B cell (primary cell): ENCODE data around the gene ZNF518B. TPM values are rescaled to one million over a fixed set of nuclear protein-coding genes. Genes with fewer than 3 reads are reported as not detected.

Source experiments
- ATAC-seq: fragments of 200-7000 bp; cut with Tn5 transposase; one replicate; pipeline ENCODE4 v1.10.0; 2021; ENCODE audit warnings: low read depth, mild to moderate bottlenecking, moderate number of reproducible peaks, moderate library complexity
- CTCF ChIA-PET: fragments of 350-600 bp; sonication (Branson Sonifier 250); formaldehyde crosslinking; loops from one replicate; lab custom pipeline; 2021; ENCODE audit warnings: antibody characterized with exemption, inconsistent platforms; lab: Charles Lee
- POLR2A ChIA-PET: fragments of 350-600 bp; sonication (Branson Sonifier 250); formaldehyde crosslinking; loops from one replicate; lab custom pipeline; 2021; ENCODE audit warnings: antibody characterized with exemption; lab: Charles Lee
- DNase-seq: peaks from one replicate; pipeline ENCODE4 v3.0.0; 2013
- H2AFZ ChIP-seq: 2 replicates; pipeline ENCODE4 v1.6.1; 2012; ENCODE audit warnings: mild to moderate bottlenecking, low read depth, low read length; ENCODE audit not compliant: insufficient read depth, poor library complexity, severe bottlenecking
- H3K27ac ChIP-seq, 2 donors: 1 replicate in 1 of 2; 2 replicates in 1 of 2; pipeline ENCODE4 v1.5.1; 2012 to 2013; ENCODE audit warnings: low read length in 2 of 2, mild to moderate bottlenecking in 2 of 2, moderate library complexity in 1 of 2
- H3K27me3 ChIP-seq, 4 experiments: fragments of 200-600 bp in 1 of 4; sonication (generic) in 1 of 4; replicated peaks in 1 of 4; 1 replicate in 2 of 4; 2 replicates in 2 of 4; pipeline versions ENCODE4 v1.6.1 to v1.7.0; 2013 to 2016; ENCODE audit warnings: low read length in 3 of 4, mild to moderate bottlenecking in 2 of 4, mixed read lengths in 1 of 4, moderate library complexity in 1 of 4; ENCODE audit not compliant: insufficient read depth in 4 of 4, control insufficient read depth in 3 of 4; ENCODE audit errors: control extremely low read depth in 1 of 4
- H3K36me3 ChIP-seq, 2 experiments: replicated peaks in 1 of 2; 1 replicate in 1 of 2; 2 replicates in 1 of 2; pipeline versions ENCODE4 v1.6.1 to v1.7.1; 2013; ENCODE audit warnings: low read length in 1 of 2; ENCODE audit not compliant: insufficient read depth in 2 of 2, control insufficient read depth in 1 of 2; ENCODE audit errors: control extremely low read depth in 1 of 2, extremely low read depth in 1 of 2
- H3K4me1 ChIP-seq, 2 donors: fragments of 200-600 bp in 1 of 2; sonication (generic) in 1 of 2; 1 replicate in 1 of 2; 2 replicates in 1 of 2; pipeline versions ENCODE4 v1.5.1 to v1.6.1; 2013 to 2017; ENCODE audit warnings: low read length in 2 of 2; ENCODE audit not compliant: control insufficient read depth in 2 of 2, insufficient read depth in 2 of 2
- H3K4me2 ChIP-seq: replicated peaks from 2 replicates; pipeline ENCODE3; 2012; ENCODE audit warnings: mild to moderate bottlenecking, low read depth, low read length; ENCODE audit not compliant: poor library complexity, severe bottlenecking
- H3K4me3 ChIP-seq, 5 experiments: fragments of 200-600 bp in 1 of 5; sonication (generic) in 1 of 5; 1 replicate in 3 of 5; 2 replicates in 2 of 5; pipeline versions ENCODE4 v1.5.1 to v1.7.0; 2011 to 2016; ENCODE audit warnings: low read length in 4 of 5, mild to moderate bottlenecking in 4 of 5, low read depth in 2 of 5, control low read depth in 1 of 5, moderate library complexity in 1 of 5; ENCODE audit not compliant: insufficient read depth in 1 of 5; ENCODE audit errors: control extremely low read depth in 1 of 5, extremely low read depth in 1 of 5
- H3K79me2 ChIP-seq: fragments of 200-600 bp; sonication (generic); one replicate; pipeline ENCODE4 v1.6.0; 2016; ENCODE audit warnings: low read length; ENCODE audit not compliant: control insufficient read depth, insufficient read depth
- H3K9ac ChIP-seq: fragments of 200-600 bp; sonication (generic); 2 replicates; pipeline ENCODE4 v1.6.1; 2017; ENCODE audit warnings: mild to moderate bottlenecking, low read length, moderate library complexity
- H3K9me3 ChIP-seq, 3 donors: one replicate each; pipeline versions ENCODE4 v1.6.1 to v1.7.1; 2013; ENCODE audit warnings: low read length in 2 of 3; ENCODE audit not compliant: control insufficient read depth in 2 of 3, insufficient read depth in 1 of 3; ENCODE audit errors: control extremely low read depth in 1 of 3
- H4K20me1 ChIP-seq: 2 replicates; pipeline ENCODE4 v1.6.0; 2012; ENCODE audit warnings: mild to moderate bottlenecking, low read length; ENCODE audit not compliant: insufficient read depth, control insufficient read depth, poor library complexity, severe bottlenecking
- H3K27ac Mint-ChIP-seq: one replicate; pipeline ENCODE4 v1.8.0; 2021; ENCODE audit warnings: mixed read lengths
- H3K27me3 Mint-ChIP-seq: one replicate; pipeline ENCODE4 v1.8.0; 2021; ENCODE audit warnings: mixed read lengths
- H3K4me1 Mint-ChIP-seq: one replicate; pipeline ENCODE4 v1.8.0; 2021; ENCODE audit warnings: mixed read lengths
- H3K4me3 Mint-ChIP-seq: one replicate; pipeline ENCODE4 v1.8.0; 2021; ENCODE audit warnings: mixed read lengths
- H3K9me3 Mint-ChIP-seq: one replicate; pipeline ENCODE4 v1.8.0; 2022; ENCODE audit warnings: mixed read lengths; ENCODE audit not compliant: insufficient read depth
- EZH2 ChIP-seq: IDR thresholded peaks from 2 replicates; pipeline ENCODE4 v1.6.1; 2012; ENCODE audit warnings: borderline replicate concordance, low read depth, mild to moderate bottlenecking, moderate library complexity, low read length; ENCODE audit not compliant: insufficient read depth, poor library complexity, severe bottlenecking
- WGBS: methylation state at CpG from one replicate; pipeline ENCODE4 v1.1.5; 2013; ENCODE audit warnings: missing lambda C conversion rate; ENCODE audit not compliant: insufficient coverage; 5-methylcytosine and 5-hydroxymethylcytosine counted together
- intact Hi-C: fragments of 100-400 bp; cut with micrococcal nuclease; formaldehyde crosslinking; loops from one replicate; pipeline ENCODE4 v1.10.0; 2022
- polyA minus RNA-seq: library from RNA; depleted of rRNA, polyadenylated mRNA; stranded (reverse); fragments of >200 nt; gene quantifications from 2 replicates; pipeline ENCODE4 v1.2.3, GENCODE V29; 2012
- polyA plus RNA-seq: library from polyadenylated mRNA; depleted of rRNA; stranded (reverse); fragments of >200 nt; gene quantifications from 2 replicates; pipeline ENCODE4 v1.2.3, GENCODE V29; 2012
- total RNA-seq, 2 donors: library from RNA; stranded (reverse); fragments of 120-200 nt in 1 of 2; gene quantifications; 1 replicate in 1 of 2; 2 replicates in 1 of 2; pipeline versions ENCODE4 v1.2.3 to v1.2.4, GENCODE V29; 2013 to 2022
- TF ChIP-seq, protein P1 (sequence below): fragments of 200-600 bp; IDR thresholded peaks from one replicate; pipeline ENCODE4 v1.8.0; 2022; ENCODE audit warnings: antibody characterized with exemption, mild to moderate bottlenecking

Gene ZNF518B, protein sequence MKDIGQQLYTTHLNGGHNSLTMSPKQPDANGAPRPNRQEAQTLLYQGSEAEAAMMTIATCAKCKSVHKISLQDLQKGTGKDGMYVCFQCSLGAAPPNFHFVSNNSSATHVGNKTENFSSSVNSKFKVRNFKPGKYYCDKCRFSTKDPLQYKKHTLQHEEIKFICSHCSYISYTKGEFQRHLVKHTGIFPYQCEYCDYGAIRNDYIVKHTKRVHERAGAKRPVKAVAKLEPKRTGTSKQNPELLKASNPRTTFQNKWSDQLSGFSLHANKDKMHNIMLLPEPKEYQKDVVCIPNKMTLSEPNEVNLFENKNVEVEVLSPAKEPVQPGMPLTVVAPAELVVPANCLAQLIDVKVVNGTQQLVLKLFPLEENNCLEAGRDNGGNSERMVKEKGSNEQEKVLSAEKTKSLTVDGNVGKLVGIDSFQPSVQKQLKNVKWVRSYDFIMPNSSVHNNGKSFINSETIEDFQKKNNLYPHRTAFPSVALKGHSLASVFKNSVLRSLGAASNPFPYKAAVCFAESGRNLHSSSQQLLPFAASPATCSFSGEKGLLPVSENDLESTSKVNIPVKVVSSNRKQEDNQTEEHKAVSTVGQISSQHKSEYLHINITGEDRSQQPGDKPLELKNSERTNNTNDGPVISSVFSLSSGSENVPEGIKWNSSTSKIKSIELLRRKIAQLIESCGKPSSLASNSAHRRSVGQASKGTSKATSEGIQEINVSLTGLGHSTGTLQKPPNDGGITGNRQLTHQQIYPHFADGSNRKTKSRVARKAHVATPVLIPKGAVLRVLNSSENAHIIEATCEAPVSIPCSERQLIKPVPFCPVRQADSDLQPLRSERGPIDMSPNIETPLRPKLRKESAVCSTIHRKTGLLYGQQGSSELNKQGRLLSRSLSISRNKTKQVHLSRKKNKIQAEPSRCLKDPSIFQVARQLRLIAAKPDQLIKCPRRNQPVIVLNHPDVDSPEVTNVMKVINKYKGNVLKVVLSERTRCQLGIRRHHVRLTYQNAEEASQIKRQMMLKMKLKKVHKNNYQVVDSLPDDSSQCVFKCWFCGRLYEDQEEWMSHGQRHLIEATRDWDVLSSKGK
- total RNA-seq (36.0 and 39.8 TPM in 2 replicates), polyA plus RNA-seq (9.1 and 25.5 TPM in 2 replicates), polyA minus RNA-seq (25.3 and 35.2 TPM in 2 replicates)
- 43.7 TPM for total RNA-seq (2013)

DNA sequence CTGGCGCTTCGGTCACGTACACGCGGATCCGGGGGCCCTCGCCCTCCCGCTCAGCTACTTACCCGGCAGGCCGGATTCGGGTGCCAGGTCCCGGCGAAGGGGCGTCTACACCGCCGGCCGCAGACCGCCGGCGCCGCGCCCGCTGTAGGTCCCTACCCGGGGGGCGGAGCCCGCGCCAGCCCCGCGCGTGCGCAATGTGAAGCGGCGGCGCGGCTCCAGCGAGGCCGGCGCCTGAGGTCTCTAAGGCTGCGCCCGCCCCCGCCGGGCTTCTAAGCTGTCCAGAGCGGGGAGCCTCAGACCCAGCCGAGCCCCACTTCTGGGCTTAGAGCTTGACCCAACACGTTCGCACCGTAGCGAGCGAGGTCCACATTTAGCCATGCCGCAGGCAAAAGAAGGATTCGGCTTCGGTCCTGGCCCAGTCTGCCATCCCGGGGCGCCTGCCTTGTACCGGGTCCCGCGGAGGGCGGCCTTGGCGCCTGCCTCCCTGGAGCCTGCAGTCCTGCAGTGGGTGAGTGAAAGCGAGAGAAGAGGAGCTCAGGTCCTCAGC lies at the start of gene ZNF518B:
Gene ZNF518B, minus strand, starts transcription at position 172 of the 547 bp plus-strand sequence. CDS start 11,098 bp downstream, outside the sequence.
- peaks cover 0 to 28% (median 0%) of the 10 kb centered on the region in 3 donors for H3K9me3 ChIP-seq
- peak within 1 kb of the TSS; percentile 91 for H3K27ac Mint-ChIP-seq
- H3K4me1 ChIP-seq, result peaks cover 19 to 27% of the 10 kb centered on the region in 2 donors
- peaks cover 39% of the 10 kb centered on the region for H3K4me1 Mint-ChIP-seq
- peaks cover 14% of the 10 kb centered on the region for H4K20me1 ChIP-seq
- H3K27me3 ChIP-seq, result peaks cover 0 to 30% (median 6%) of the 10 kb centered on the region in 4 experiments
- H3K79me2 ChIP-seq, result peaks cover 18% of the 10 kb centered on the region
- WGBS, result 4% methylated on average over 60 of the region's 60 CpGs
- H3K9ac ChIP-seq, result peak within 1 kb of the TSS; percentile 78
- ChIA-PET CTCF (interaction anchor here (1.4 kb wide), 1 partner anchor 10 kb away, joined by 4 read pairs; no protein-coding TSS in a partner anchor), POLR2A (interaction anchor here (1.2 kb wide), 1 partner anchor 340 kb away, joined by 14 read pairs; the partner anchor contains the start of gene WDR1)
- peak; percentile 89 for DNase-seq
- no peak for TF ChIP-seq EZH2
- TF ChIP-seq, protein P1, sequence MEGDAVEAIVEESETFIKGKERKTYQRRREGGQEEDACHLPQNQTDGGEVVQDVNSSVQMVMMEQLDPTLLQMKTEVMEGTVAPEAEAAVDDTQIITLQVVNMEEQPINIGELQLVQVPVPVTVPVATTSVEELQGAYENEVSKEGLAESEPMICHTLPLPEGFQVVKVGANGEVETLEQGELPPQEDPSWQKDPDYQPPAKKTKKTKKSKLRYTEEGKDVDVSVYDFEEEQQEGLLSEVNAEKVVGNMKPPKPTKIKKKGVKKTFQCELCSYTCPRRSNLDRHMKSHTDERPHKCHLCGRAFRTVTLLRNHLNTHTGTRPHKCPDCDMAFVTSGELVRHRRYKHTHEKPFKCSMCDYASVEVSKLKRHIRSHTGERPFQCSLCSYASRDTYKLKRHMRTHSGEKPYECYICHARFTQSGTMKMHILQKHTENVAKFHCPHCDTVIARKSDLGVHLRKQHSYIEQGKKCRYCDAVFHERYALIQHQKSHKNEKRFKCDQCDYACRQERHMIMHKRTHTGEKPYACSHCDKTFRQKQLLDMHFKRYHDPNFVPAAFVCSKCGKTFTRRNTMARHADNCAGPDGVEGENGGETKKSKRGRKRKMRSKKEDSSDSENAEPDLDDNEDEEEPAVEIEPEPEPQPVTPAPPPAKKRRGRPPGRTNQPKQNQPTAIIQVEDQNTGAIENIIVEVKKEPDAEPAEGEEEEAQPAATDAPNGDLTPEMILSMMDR, result no peak
- ATAC-seq, result peak; percentile 65
- H3K9me3 Mint-ChIP-seq, result no peaks in the 10 kb centered on the region
- peak within 1 kb of the TSS; percentile 49 to 79 for H3K27ac ChIP-seq
- peak within 1 kb of the TSS; percentile 89 for H3K4me3 Mint-ChIP-seq
- H3K27me3 Mint-ChIP-seq, result peaks cover 21% of the 10 kb centered on the region
- peak within 1 kb of the TSS; percentile 43 to 75 (median 61) for H3K4me3 ChIP-seq
- H2AFZ ChIP-seq, result peak within 1 kb of the TSS; percentile 96
- peak within 1 kb of the TSS; percentile 89 for H3K4me2 ChIP-seq
- H3K36me3 ChIP-seq, result peaks cover 0 to 13% of the 10 kb centered on the region in 2 experiments
- intact Hi-C loops, result loop anchor here (2.0 to 5.0 kb wide), 2 partner anchors 45 to 439 kb away; no protein-coding TSS in a partner anchor
